ENCODE data around the gene SYNE4. TPM values are rescaled to one million over a fixed set of nuclear protein-coding genes. Genes with fewer than 3 reads are reported as not detected.

SYNE4 gene
- polyA plus RNA-seq, 1 experiment: 0.07 TPM

DNA sequence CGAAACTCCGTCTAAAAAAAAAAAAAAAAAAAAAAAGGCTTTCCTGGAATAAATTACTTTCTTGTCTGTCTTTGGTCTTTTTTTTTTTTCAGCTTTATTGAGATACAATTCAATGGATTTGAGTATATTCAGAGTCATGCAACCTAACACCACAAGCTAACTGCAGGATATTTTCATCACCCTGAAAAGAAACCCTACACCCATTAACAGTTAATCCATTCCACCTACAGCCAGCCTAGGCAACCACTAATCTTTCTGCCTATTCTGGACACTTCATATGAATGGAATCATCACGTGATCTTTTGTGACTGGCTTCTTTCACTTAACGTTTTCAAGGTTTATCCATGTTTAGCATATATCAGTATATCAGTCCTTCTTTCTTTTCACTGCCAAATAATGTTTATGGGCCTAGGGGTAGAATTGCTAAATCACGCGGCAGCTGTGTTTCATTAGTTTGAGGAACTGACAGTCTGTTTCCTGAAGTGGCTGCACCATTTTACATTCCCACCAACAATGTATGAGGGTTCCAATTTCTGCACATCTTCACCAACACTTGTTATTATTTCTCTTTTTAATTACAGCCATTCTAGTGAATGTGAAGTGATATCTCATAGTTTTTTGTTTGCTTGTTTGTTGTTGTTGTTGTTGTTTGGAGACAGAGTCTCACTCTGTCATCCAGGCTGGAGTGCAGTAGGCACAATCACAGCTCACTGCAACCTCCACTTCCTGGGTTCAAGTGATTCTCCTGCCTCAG is 52.6 kb downstream of the SYNE4 start:
- ChIA-PET CTCF (interaction anchor here (0.6 kb wide), 1 partner anchor 210 kb away, joined by 8 read pairs; no protein-coding TSS in a partner anchor), POLR2A (no interaction called here)
- no peak for DNase-seq (ENCODE audit: low read depth, low spot score)
- peaks cover 35% of the 10 kb centered on the region for H3K27me3 ChIP-seq (ENCODE audit: control insufficient read depth, insufficient read depth, low read length)
- no peak overlapping the region for H3K27ac ChIP-seq (ENCODE audit: low read depth, low read length)
- TF ChIP-seq, protein P1, sequence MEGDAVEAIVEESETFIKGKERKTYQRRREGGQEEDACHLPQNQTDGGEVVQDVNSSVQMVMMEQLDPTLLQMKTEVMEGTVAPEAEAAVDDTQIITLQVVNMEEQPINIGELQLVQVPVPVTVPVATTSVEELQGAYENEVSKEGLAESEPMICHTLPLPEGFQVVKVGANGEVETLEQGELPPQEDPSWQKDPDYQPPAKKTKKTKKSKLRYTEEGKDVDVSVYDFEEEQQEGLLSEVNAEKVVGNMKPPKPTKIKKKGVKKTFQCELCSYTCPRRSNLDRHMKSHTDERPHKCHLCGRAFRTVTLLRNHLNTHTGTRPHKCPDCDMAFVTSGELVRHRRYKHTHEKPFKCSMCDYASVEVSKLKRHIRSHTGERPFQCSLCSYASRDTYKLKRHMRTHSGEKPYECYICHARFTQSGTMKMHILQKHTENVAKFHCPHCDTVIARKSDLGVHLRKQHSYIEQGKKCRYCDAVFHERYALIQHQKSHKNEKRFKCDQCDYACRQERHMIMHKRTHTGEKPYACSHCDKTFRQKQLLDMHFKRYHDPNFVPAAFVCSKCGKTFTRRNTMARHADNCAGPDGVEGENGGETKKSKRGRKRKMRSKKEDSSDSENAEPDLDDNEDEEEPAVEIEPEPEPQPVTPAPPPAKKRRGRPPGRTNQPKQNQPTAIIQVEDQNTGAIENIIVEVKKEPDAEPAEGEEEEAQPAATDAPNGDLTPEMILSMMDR (IDR thresholded peaks at IDR 0.05; ENCODE audit: low read depth, low read length): no peak
- no peaks in the 10 kb centered on the region; the same call in 1 of the 2 replicates for H3K9me3 ChIP-seq (ENCODE audit: control insufficient read depth, insufficient read depth, low read length)
- H3K4me3 ChIP-seq (ENCODE audit: low read depth, low read length): no peak overlapping the region

Small RNA genes lying within 50 kb of the gene (small RNA-seq; reads per million reads assigned to genes)
- not detected for gene AF038458.1 (ENCODE audit: insufficient read length, low read depth)

Other genes starting within 250 kb of the SYNE4 start
- 0.82 and 1.2 TPM in 2 replicates for gene ARHGAP33, start 233.2 kb downstream of the SYNE4 start, polyA plus RNA-seq (2011; rRNA removed)
- gene PRODH2, start 196.0 kb downstream of the SYNE4 start, polyA plus RNA-seq (2011; rRNA removed): not detected in 2 replicates
- not detected in 2 replicates for gene NPHS1, start 156.3 kb downstream of the SYNE4 start, polyA plus RNA-seq (2011; rRNA removed)
- not detected in 2 replicates for gene KIRREL2, start 151.9 kb downstream of the SYNE4 start, polyA plus RNA-seq (2011; rRNA removed)
- 6.8 and 10.9 TPM in 2 replicates for gene APLP1, start 140.2 kb downstream of the SYNE4 start, polyA plus RNA-seq (2011; rRNA removed)
- gene NFKBID, start 108.3 kb downstream of the SYNE4 start, polyA plus RNA-seq (2011; rRNA removed): 1.5 and 2.3 TPM in 2 replicates
- 0.31 and 0.42 TPM in 2 replicates for gene HCST, start 106.3 kb downstream of the SYNE4 start, polyA plus RNA-seq (2011; rRNA removed)
- gene TYROBP, start 100.5 kb downstream of the SYNE4 start, polyA plus RNA-seq (2011; rRNA removed): not detected in 2 replicates
- gene LRFN3, start 72.4 kb downstream of the SYNE4 start, polyA plus RNA-seq (2011; rRNA removed): 0.69 and 1.1 TPM in 2 replicates
- 7.5 and 8.3 TPM in 2 replicates for gene SDHAF1, start 13.6 kb downstream of the SYNE4 start, polyA plus RNA-seq (2011; rRNA removed)
- 20.7 and 21.2 TPM in 2 replicates for gene ALKBH6, start 5.4 kb upstream of the SYNE4 start, polyA plus RNA-seq (2011; rRNA removed)
- 18.1 and 29.4 TPM in 2 replicates for gene CLIP3, start 24.1 kb upstream of the SYNE4 start, polyA plus RNA-seq (2011; rRNA removed)
- gene THAP8, start 45.5 kb upstream of the SYNE4 start, polyA plus RNA-seq (2011; rRNA removed): 3.9 and 5.6 TPM in 2 replicates
- 1.1 and 1.2 TPM in 2 replicates for gene WDR62, start 46.1 kb upstream of the SYNE4 start, polyA plus RNA-seq (2011; rRNA removed)
- gene OVOL3, start 102.3 kb upstream of the SYNE4 start, polyA plus RNA-seq (2011; rRNA removed): not detected in 2 replicates
- gene POLR2I, start 106.1 kb upstream of the SYNE4 start, polyA plus RNA-seq (2011; rRNA removed): 37.7 and 62.9 TPM in 2 replicates
- 186 and 204 TPM in 2 replicates for gene TBCB, start 106.7 kb upstream of the SYNE4 start, polyA plus RNA-seq (2011; rRNA removed)
- 895 and 966 TPM in 2 replicates for gene CAPNS1, start 131.3 kb upstream of the SYNE4 start, polyA plus RNA-seq (2011; rRNA removed)
- gene COX7A1, start 143.6 kb upstream of the SYNE4 start, polyA plus RNA-seq (2011; rRNA removed): 6.8 and 15.0 TPM in 2 replicates
- gene ZNF565, start 205.9 kb upstream of the SYNE4 start, polyA plus RNA-seq (2011; rRNA removed): 3.3 and 3.4 TPM in 2 replicates
- gene ZNF146, start 206.3 kb upstream of the SYNE4 start, polyA plus RNA-seq (2011; rRNA removed): 82.2 and 107 TPM in 2 replicates

Measured in AG04450 (cell line).